IPS DF 4.7 (cell line): ENCODE data around the gene FNDC3B.

Experiments
- DNase-seq: peaks from one replicate; pipeline ENCODE4 v3.0.0-alpha.2; 2013; ENCODE audit warnings: low spot score; ENCODE audit errors: extremely low read depth

Gene FNDC3B

DNA sequence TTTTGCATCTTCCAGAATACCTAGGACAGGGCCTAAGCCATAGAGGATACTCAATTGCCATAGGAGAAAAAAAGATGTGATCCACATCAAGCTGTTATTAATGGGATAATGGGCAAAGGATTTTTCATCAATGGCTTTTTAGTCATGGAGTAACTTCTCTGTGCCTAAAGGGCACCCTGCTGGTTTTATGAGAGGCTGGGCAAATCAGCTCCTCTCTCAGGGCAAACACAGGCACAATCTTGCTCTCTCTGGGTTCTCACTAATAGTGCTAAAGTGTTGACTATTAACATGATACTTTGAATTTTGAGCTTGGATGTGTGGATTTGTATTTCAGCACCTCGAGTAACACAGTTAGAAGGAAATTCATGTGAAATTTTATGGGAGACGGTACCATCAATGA is 341.3 kb downstream of the FNDC3B start:
- no peak for DNase-seq

DNA sequence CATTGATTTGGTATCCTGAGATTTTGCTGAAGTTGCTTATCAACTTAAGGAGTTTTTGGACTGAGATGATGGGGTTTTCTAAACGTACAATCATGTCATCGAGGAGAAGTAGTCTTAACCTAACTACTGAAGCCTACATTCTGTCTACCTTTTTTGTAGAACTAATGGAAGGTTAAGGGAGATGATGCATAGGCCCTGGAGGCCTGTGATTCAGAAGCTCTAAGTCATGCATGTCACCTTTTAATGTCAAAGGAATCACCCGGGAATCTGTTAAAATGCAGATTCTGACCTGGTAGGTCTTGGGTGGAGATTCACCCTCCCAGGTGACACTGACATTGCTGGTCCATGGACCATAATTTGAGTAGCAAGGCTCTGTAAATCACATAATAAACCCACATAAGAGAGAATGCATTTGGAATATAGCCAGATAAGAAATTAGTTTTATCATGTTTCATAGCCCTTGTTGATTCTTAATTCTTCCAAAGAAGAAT is 344.0 kb downstream of the FNDC3B start:
- DNase-seq: no peak

- no peak for DNase-seq
These were observed 345.5 kb downstream of the FNDC3B start for GRCh38 chr3:172384836-172385235.

DNA sequence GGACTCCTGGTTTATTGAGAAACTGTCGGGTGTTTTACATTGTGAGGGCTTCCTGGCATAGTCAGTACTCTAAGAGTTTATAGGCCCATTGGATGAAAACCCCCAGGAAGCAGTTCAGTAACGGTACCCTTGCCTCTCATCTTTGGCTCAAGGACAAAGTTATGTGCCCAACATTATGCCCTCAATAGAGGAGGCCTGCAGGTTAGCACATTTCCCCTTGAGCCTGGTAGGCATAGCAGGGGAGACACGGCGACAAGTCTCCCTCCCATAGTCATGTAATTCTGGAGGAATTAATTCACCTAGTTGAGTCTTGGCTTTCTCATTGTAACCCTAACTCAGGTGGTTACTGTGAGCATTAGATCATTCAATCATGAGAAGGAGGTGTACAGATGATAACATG is 348.4 kb downstream of the FNDC3B start:
- no peak for DNase-seq

GRCh38 chr3:172388412-172389078 is 349.2 kb downstream of the FNDC3B start:
- DNase-seq: no peak

DNA sequence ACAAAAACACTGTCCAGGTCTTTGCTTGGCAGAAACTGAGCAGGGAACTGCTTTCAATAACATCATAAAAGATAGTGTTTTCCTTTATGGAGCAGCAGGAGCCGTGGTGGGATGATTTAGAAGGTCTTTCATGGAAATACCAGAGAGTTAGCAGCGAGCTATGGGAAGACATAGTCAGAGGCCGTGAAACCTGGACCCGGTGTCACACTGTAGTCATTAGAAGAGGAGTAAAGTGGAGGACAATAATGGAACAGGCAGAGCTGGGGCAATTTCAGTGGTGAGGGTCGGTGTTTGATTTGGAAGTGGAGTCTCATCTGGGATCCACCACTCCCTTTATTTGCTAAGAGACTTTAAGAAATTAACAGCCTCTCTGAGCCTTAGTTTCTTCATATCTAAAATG is 351.4 kb downstream of the FNDC3B start:
- no peak for DNase-seq

- no peak for DNase-seq
These were observed 352.4 kb downstream of the FNDC3B start for GRCh38 chr3:172391592-172392302.

DNA sequence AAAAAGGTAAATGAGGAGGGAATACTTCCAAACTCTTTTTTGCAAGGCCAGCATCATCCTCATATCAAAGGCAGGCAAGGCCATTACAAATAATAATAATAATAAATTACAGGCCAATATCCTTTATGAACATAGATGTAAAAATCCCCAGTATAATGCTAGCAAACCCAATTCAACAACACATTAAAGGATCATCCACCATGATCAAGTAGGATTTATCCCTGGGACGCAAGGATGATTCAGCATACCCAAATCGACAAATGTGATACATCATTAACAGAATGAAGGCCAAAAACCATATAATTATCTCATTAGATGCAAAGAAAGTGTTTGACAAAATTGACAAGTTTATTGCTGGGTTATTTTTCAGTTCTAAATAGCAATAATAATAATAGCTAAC is 355.3 kb downstream of the FNDC3B start:
- DNase-seq: no peak

- DNase-seq: no peak
These were observed 357.0 kb downstream of the FNDC3B start for GRCh38 chr3:172396400-172396799.

DNA sequence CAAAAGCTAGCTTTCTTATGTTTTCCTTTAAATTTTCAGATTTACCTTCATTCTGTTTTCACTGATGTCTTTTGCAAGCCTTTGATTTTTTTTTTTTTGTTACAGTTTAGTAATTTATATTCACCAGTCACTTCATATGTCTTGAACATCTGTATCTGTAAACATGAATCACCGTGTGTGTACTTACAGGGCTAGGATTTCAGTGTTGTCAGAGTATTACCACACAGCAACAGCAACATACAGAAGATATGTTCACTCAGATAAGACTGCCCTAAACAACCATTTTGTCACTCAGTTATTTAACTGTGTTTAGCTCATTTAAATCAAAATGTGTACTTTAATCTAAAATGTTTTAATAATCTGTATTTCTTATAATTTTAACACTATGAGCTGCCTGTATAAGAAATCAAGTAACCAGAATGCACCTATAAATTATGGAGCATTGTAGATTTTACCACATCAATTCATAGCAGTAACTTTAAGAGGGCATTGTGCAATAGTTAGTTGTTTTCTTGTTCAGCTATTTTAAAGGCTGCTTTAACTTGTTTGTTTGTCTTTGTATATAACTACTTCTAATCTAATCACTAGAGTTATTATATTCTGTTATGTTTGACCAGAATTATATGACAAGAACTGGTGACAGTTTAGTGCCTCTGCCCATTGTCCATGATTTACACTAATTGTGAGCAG is 358.5 kb downstream of the FNDC3B start:
- no peak for DNase-seq

GRCh38 chr3:172398484-172398883 is 359.1 kb downstream of the FNDC3B start:
- no peak for DNase-seq

- DNase-seq: no peak
These were observed 362.7 kb downstream of the FNDC3B start for GRCh38 chr3:172402090-172402489.

GRCh38 chr3:172402892-172403643 is 363.7 kb downstream of the FNDC3B start:
- no peak for DNase-seq

- no peak for DNase-seq
These were observed 365.0 kb downstream of the FNDC3B start for GRCh38 chr3:172404237-172404962.

- DNase-seq: no peak
These were observed 366.5 kb downstream of the FNDC3B start for GRCh38 chr3:172405914-172406313.

DNA sequence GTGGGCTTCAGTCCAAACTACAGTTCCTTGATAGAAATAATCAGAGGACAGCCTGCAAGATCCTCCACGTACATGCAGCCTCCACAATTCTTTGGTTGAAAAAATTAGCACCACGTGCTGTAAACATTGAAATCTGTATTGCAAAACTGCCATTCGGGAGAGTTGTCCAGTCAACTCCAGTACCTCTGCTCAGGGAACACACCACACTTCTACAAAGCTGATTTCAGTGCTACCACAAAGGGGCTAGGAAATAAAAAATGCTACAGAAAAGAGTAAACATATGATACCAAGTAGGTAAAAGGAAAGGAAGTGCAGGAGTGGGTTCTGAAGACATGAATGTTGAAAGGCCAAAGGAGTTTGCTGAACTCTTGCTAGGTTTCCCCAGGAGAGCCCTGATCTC is 368.5 kb downstream of the FNDC3B start:
- DNase-seq: no peak

GRCh38 chr3:172410702-172411477 is 371.5 kb downstream of the FNDC3B start:
- DNase-seq: no peak

DNA sequence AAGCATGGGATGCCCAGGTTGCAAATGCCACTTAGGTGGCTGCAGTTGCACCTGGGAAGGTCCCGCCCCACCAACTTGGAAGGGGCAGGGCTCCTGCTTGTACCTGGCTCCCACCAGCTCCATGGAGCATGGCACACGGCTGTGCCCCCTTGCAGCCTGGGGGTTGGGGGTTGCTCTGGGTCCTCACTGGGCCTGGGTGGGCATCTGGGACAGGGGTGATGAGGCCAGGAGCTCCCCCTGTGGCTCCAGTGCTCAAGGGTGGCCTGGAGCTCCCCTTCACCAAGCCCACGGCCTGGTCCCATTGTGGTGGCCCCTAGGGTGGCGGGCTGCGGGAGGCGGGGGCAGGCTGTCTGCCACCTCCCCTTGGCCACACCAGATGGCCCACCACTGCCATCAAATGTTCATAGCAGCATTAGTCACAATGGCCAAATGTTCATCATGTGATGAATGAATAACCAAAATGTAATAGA is 372.1 kb downstream of the FNDC3B start:
- no peak for DNase-seq

DNA sequence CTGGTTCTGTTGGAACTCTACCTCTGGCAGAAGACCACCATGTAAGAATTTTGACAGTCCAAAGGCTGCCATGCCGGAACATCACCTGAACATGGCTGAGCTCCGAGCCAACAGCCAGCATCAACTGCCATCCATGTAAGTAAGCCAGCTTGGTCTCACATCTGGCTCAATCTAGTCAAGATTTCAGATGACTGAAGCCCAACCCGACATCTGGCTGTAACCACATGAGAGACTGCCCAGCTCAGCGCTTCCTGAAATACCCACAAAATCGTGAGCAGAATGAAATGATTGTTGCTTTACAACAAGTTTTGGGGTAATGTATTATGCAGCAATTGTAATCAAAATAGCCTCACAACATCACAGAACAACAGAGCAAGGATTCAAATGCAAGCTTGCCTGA is 375.9 kb downstream of the FNDC3B start:
- DNase-seq: no peak

DNA sequence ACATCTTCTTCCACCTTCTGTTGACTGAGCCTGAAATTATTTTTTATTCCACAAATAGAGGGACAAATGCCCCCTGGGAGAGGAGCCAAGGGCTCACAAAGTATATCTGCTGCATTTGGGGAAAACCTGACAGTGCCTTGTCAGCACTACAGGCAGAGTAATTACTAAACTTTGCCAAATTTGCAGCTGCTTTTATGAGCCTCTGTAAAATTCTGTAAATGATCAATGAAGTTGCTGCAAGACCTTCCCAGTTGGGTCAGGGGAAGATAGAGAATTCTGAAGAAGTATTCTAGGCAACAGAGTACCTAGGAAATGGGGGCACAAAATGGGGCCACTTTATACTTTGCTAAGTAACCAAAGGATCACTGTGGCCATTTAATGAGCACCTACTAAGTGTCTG is 398.3 kb downstream of the FNDC3B start:
- no peak for DNase-seq
